Fibroblast of mammary gland (primary cell): ENCODE data around the gene PRG3.
A peak's percentile ranks its signal among the peaks of the same experiment; 100 is the strongest.

Experiments
- DNase-seq: peaks from one replicate; pipeline ENCODE4 v3.0.0-alpha.2; 2010; ENCODE audit warnings: low read depth
- H3K4me3 ChIP-seq: 2 replicates; pipeline ENCODE4 v1.5.1; 2011; ENCODE audit warnings: low read depth, mild to moderate bottlenecking, low read length, moderate library complexity; ENCODE audit not compliant: control insufficient read depth
- CTCF ChIP-seq: conservative IDR thresholded peaks from 2 replicates; pipeline ENCODE4 v1.5.1; 2011; ENCODE audit warnings: low read depth, low read length, inconsistent platforms; ENCODE audit not compliant: control insufficient read depth, insufficient read depth

PRG3 gene

GRCh38 chr11:57409321-57410100 lies 28.6 kb upstream of the PRG3 start:
- no peak overlapping the region for H3K4me3 ChIP-seq
- TF ChIP-seq CTCF: no peak
- no peak for DNase-seq

- no peak overlapping the region for H3K4me3 ChIP-seq
- no peak for TF ChIP-seq CTCF
- no peak for DNase-seq
These were observed 27.8 kb upstream of the PRG3 start for GRCh38 chr11:57408771-57409170.

- no peak for TF ChIP-seq CTCF
- no peak overlapping the region for H3K4me3 ChIP-seq
- no peak for DNase-seq
These were observed 27.1 kb upstream of the PRG3 start for GRCh38 chr11:57407941-57408475.

GRCh38 chr11:57407010-57407920 lies 26.3 kb upstream of the PRG3 start:
- H3K4me3 ChIP-seq: no peak overlapping the region
- no peak for DNase-seq
- no peak for TF ChIP-seq CTCF

GRCh38 chr11:57406337-57406904 lies 25.5 kb upstream of the PRG3 start:
- peak; percentile 60 for DNase-seq
- no peak overlapping the region for H3K4me3 ChIP-seq

More at GRCh38 chr11:57406337-57406904, 25.5 kb upstream of the PRG3 start:
- no peak for TF ChIP-seq CTCF
